Retinal pigment epithelial cell (primary cell): Measurements from ENCODE around the gene DOCK4.

Experiments used
- DNase-seq: peaks from one replicate; pipeline ENCODE4 v3.0.0-alpha.2; 2010; ENCODE audit warnings: low read depth
- H3K4me3 ChIP-seq: 2 replicates; pipeline ENCODE4 v1.5.1; 2011; ENCODE audit warnings: mild to moderate bottlenecking, low read length, control low read depth, moderate library complexity
- CTCF ChIP-seq: conservative IDR thresholded peaks from 2 replicates; pipeline ENCODE4 v1.5.1; 2011; ENCODE audit warnings: low read depth, low read length, control low read depth, inconsistent platforms

The DOCK4 gene

GRCh38 chr7:112110651-112111050, 95.5 kb downstream of the DOCK4 start:
- H3K4me3 ChIP-seq: no peak overlapping the region
- no peak for DNase-seq
- TF ChIP-seq CTCF: no peak

GRCh38 chr7:112110175-112110574, 96.0 kb downstream of the DOCK4 start:
- H3K4me3 ChIP-seq: no peak overlapping the region
- no peak for TF ChIP-seq CTCF
- no peak for DNase-seq

GRCh38 chr7:112108981-112109380, 97.2 kb downstream of the DOCK4 start:
- no peak for DNase-seq
- H3K4me3 ChIP-seq: no peak overlapping the region
- TF ChIP-seq CTCF: no peak

- DNase-seq: no peak
- H3K4me3 ChIP-seq: no peak overlapping the region
- no peak for TF ChIP-seq CTCF
These were observed 100.3 kb downstream of the DOCK4 start for GRCh38 chr7:112105584-112106530.

- DNase-seq: no peak
- H3K4me3 ChIP-seq: no peak overlapping the region
- no peak for TF ChIP-seq CTCF
These were observed 102.1 kb downstream of the DOCK4 start for GRCh38 chr7:112104120-112104519.

- no peak overlapping the region for H3K4me3 ChIP-seq
- no peak for DNase-seq
- TF ChIP-seq CTCF: no peak
These were observed 103.0 kb downstream of the DOCK4 start for GRCh38 chr7:112103246-112103645.
